HCEC 1CT (cell line): ENCODE results near the gene PPOX.
A peak's percentile ranks its signal among the peaks of the same experiment; 100 is the strongest.

ENCODE experiments used
- DNase-seq: peaks from one replicate; pipeline ENCODE4 v3.0.0-alpha.2; 2017

Gene PPOX

GRCh38 chr1:161198897-161199431 is 32.7 kb downstream of the PPOX start, which contains the start of gene ADAMTS4:
Gene ADAMTS4, minus strand, starts transcription at chr1:161199054. Its CDS starts 427 bp downstream, at chr1:161198627.
- peak; percentile 80 for DNase-seq

- DNase-seq: no peak
Measured at GRCh38 chr1:161199506-161200139, 33.4 kb downstream of the PPOX start.

- no peak for DNase-seq
Measured at GRCh38 chr1:161200421-161200991, 34.3 kb downstream of the PPOX start.

GRCh38 chr1:161200992-161201835 is 35.0 kb downstream of the PPOX start:
- peak; percentile 94 for DNase-seq

GRCh38 chr1:161201836-161202712 is 35.8 kb downstream of the PPOX start, which contains the start of gene NDUFS2:
Gene NDUFS2, plus strand, starts transcription at chr1:161202367. Its CDS starts 19 bp downstream, at chr1:161202386.
- DNase-seq: peak; percentile 100

- peak; percentile 77 for DNase-seq
Measured at GRCh38 chr1:161206411-161207140, 40.4 kb downstream of the PPOX start.

GRCh38 chr1:161207173-161207572 is 40.9 kb downstream of the PPOX start:
- DNase-seq: peak; percentile 82

- DNase-seq: peak; percentile 64
Measured at GRCh38 chr1:161209790-161210409, 43.7 kb downstream of the PPOX start.

- no peak for DNase-seq
Measured at GRCh38 chr1:161214369-161214768, 48.1 kb downstream of the PPOX start.

- DNase-seq: no peak
Measured at GRCh38 chr1:161215076-161215475, 48.9 kb downstream of the PPOX start, which contains the start of gene FCER1G. Gene FCER1G, plus strand, starts transcription at chr1:161215295. Its CDS starts 27 bp downstream, at chr1:161215322.

- peak; percentile 91 for DNase-seq
Measured at GRCh38 chr1:161216945-161217712, 50.9 kb downstream of the PPOX start.

GRCh38 chr1:161217831-161218230 is 51.6 kb downstream of the PPOX start:
- DNase-seq: no peak

GRCh38 chr1:161218301-161219077 is 52.3 kb downstream of the PPOX start:
- DNase-seq: no peak

- DNase-seq: no peak
Measured at GRCh38 chr1:161219078-161219892, 53.1 kb downstream of the PPOX start.

- DNase-seq: no peak
Measured at GRCh38 chr1:161220002-161220401, 53.8 kb downstream of the PPOX start.
